Fibroblast of lung (primary cell): ENCODE data around the gene RPL9. TPM values are rescaled to one million over a fixed set of nuclear protein-coding genes. Genes with fewer than 3 reads are reported as not detected.

ENCODE experiments used
- DNase-seq, 2 donors: peaks; one replicate each; pipeline versions ENCODE4 v3.0.0 to v3.0.0-alpha.2; 2010; ENCODE audit warnings: low read depth in 2 of 2
- H2AFZ ChIP-seq: 2 replicates; pipeline ENCODE4 v1.5.1; 2012; ENCODE audit warnings: low read length, control low read depth, inconsistent platforms
- H3K27ac ChIP-seq: 2 replicates; pipeline ENCODE4 v1.5.1; 2011; ENCODE audit warnings: low read length, control low read depth; ENCODE audit not compliant: insufficient read depth
- H3K27me3 ChIP-seq: 2 replicates; pipeline ENCODE4 v1.5.1; 2011; ENCODE audit warnings: mild to moderate bottlenecking, low read length; ENCODE audit not compliant: control insufficient read depth, insufficient read depth
- H3K36me3 ChIP-seq: 2 replicates; pipeline ENCODE4 v1.5.1; 2011; ENCODE audit warnings: low read length; ENCODE audit not compliant: control insufficient read depth, insufficient read depth
- H3K4me1 ChIP-seq: 2 replicates; pipeline ENCODE4 v1.5.1; 2011; ENCODE audit warnings: low read length; ENCODE audit not compliant: control insufficient read depth, insufficient read depth; ENCODE audit errors: extremely low read depth
- H3K4me2 ChIP-seq: 2 replicates; pipeline ENCODE4 v1.5.1; 2011; ENCODE audit warnings: low read length, control low read depth; ENCODE audit not compliant: insufficient read depth; ENCODE audit errors: extremely low read depth
- H3K4me3 ChIP-seq, 4 experiments: fragments of 200-600 bp in 1 of 4; sonication (generic) in 1 of 4; replicated peaks in 1 of 4; 2 replicates each; pipeline ENCODE4 v1.5.1; 2011 to 2016; ENCODE audit warnings: low read length in 4 of 4, low read depth in 3 of 4, mild to moderate bottlenecking in 3 of 4, control low read depth in 2 of 4, inconsistent platforms in 1 of 4, mixed read lengths in 1 of 4; ENCODE audit not compliant: insufficient read depth in 1 of 4; ENCODE audit errors: control extremely low read depth in 1 of 4
- H3K79me2 ChIP-seq: 2 replicates; pipeline ENCODE4 v1.5.1; 2012; ENCODE audit warnings: mild to moderate bottlenecking, low read length, inconsistent platforms; ENCODE audit not compliant: control insufficient read depth, insufficient read depth
- H3K9ac ChIP-seq: 2 replicates; pipeline ENCODE4 v1.5.1; 2011; ENCODE audit warnings: mild to moderate bottlenecking, low read length, control low read depth; ENCODE audit not compliant: insufficient read depth
- H3K9me3 ChIP-seq: 2 replicates; pipeline ENCODE4 v1.5.1; 2012; ENCODE audit warnings: low read depth, low read length; ENCODE audit not compliant: control insufficient read depth, insufficient read depth
- H4K20me1 ChIP-seq: 2 replicates; pipeline ENCODE4 v1.5.1; 2011; ENCODE audit warnings: low read length; ENCODE audit not compliant: control insufficient read depth, insufficient read depth; ENCODE audit errors: extremely low read depth
- EZH2 ChIP-seq: IDR thresholded peaks from 2 replicates; pipeline ENCODE4 v1.5.1; 2012; ENCODE audit warnings: low read length, control low read depth, mild to moderate bottlenecking; ENCODE audit errors: missing control alignments
- polyA plus RNA-seq, 2 donors: library from polyadenylated mRNA; depleted of rRNA in 1 of 2; stranded (reverse) in 1 of 2; unstranded in 1 of 2; fragments of >200 nt; gene quantifications; 2 replicates each; pipeline ENCODE4 v1.2.1, GENCODE V29; 2011 to 2012; ENCODE audit warnings: missing spikeins in 1 of 2
- total RNA-seq: library from RNA; depleted of rRNA; stranded (reverse); fragments of >200 nt; gene quantifications from 2 replicates; pipeline ENCODE4 v1.2.1, GENCODE V29; 2014
- TF ChIP-seq, protein P1 (sequence below), 2 donors: IDR thresholded peaks in 1 of 2; conservative IDR thresholded peaks in 1 of 2; 1 replicate in 1 of 2; 2 replicates in 1 of 2; pipeline ENCODE4 v1.5.1; 2011 to 2012; ENCODE audit warnings: low read length in 2 of 2, control low read depth in 1 of 2, inconsistent platforms in 1 of 2, low read depth in 1 of 2, mild to moderate bottlenecking in 1 of 2

RPL9 gene
- total and polyA plus RNA-seq, 2 donors (not counting 1 experiment from before 2014, with no cell fraction given), result 1,426 to 2,253 TPM

DNA sequence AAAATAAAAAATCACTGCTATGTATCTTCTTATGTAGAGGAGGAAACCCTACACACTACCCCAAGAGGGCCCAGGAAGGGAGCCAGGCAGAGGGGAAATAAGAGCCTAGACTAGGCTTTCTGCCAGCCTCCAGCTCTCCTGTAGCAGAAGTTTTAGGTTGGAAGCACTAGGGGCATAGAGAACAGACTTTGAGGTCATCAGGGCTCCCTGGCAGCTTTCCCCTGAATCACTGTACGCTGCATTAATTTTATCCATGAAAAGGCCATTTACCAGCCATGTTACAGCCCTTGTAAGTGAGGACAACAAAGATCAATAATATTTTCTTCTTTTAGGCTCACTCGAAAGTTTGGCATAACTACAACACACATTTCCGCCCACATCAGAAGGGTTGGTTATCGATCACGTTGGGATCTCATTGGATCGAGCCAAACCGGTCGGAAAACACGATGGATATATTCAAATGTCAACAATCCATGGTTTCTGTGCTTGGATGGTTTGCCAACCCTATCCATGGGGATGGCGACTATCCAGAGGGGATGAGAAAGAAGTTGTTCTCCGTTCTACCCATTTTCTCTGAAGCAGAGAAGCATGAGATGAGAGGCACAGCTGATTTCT is 24.7 kb downstream of the RPL9 start:
- no peaks in the 10 kb centered on the region for H3K4me1 ChIP-seq
- no peak overlapping the region for H3K27ac ChIP-seq
- no peaks in the 10 kb centered on the region for H3K79me2 ChIP-seq
- no peaks in the 10 kb centered on the region for H4K20me1 ChIP-seq
- no peak overlapping the region for H3K4me2 ChIP-seq
- no peak overlapping the region for H3K9ac ChIP-seq
- TF ChIP-seq, protein P1, sequence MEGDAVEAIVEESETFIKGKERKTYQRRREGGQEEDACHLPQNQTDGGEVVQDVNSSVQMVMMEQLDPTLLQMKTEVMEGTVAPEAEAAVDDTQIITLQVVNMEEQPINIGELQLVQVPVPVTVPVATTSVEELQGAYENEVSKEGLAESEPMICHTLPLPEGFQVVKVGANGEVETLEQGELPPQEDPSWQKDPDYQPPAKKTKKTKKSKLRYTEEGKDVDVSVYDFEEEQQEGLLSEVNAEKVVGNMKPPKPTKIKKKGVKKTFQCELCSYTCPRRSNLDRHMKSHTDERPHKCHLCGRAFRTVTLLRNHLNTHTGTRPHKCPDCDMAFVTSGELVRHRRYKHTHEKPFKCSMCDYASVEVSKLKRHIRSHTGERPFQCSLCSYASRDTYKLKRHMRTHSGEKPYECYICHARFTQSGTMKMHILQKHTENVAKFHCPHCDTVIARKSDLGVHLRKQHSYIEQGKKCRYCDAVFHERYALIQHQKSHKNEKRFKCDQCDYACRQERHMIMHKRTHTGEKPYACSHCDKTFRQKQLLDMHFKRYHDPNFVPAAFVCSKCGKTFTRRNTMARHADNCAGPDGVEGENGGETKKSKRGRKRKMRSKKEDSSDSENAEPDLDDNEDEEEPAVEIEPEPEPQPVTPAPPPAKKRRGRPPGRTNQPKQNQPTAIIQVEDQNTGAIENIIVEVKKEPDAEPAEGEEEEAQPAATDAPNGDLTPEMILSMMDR (conservative IDR thresholded peaks at IDR 0.05 in 1 of 2, IDR thresholded peaks at IDR 0.05 in 1 of 2; ENCODE audit: low read depth in 1 of 2, low read length in 2 of 2), result no peak
- no peak for TF ChIP-seq EZH2
- H3K4me3 ChIP-seq, result no peak overlapping the region
- no peaks in the 10 kb centered on the region for H3K9me3 ChIP-seq
- no peaks in the 10 kb centered on the region for H3K36me3 ChIP-seq
- H2AFZ ChIP-seq, result no peak overlapping the region
- no peak for DNase-seq
- peaks cover 3% of the 10 kb centered on the region for H3K27me3 ChIP-seq

DNA sequence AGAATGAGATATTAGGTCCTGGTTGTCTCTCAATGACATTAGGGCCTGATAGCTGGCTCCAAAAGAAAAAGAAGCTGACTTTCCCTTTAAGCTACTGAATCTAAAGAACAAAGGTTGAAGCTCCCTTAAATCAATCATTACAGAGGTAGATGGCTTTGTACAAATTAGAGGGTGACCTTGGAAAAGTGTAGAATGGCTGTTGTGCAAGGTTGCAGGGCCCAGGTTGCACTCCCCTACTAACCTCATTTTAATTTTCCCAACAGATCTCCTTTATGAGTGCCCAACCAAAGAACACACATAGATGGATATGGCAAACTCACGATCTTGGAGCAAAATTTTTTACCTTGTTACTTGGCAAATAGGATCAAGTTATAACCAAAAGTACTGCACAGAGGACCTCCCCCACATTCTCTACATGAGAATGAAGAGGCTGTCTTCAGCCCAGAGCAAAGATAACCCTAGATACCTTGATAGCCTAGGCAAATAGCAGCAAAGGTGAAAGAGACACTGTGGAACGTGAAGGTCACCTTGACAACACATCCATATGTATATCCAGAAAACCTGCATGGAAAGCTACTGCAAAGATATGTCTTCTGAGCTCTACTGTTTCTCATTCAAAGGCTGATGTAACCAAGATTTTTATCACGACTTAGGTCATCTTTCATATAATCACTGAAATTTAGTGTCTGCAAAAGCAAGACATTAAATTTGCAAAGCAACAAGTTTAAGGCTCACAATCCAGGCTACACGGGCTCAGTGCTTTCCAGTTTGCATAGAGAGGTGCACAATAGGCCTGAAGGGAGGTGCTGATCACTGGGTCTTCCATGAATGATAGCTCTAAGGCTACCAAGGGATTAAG is 29.0 kb downstream of the RPL9 start:
- no peak for DNase-seq

DNA sequence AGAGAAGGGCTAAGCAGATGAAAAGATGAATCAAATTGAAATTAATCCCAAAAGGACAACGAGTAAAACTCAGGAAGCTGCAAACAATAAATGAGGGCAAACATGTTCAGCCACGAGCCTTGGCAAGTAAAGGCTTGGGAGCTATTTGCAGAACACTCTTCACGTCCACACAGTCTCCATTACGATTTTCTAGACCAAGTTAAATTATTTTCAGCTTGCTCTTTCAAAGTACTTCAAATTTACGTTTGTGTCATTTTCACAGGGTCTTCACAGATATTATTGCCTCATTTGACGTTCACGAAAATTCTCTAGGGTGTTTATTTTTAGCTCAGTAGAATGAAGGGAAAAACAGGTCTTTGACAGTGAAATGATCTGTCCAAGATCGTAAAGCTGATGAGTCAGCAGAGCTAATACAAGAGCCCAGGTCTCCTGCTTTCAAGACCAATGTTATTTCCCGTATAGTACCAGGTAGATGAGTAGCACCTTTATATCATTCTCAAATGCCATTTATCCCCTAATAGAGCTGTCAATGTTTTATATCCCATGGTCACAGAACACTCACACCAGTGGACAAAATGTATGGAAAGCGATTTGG is 31.1 kb downstream of the RPL9 start:
- Histone ChIP-seq H2AFZ (no peak overlapping the region), H3K4me2 (no peak overlapping the region), H3K27ac (no peak overlapping the region), H3K27me3 (no peaks in the 10 kb centered on the region), H3K4me3 (no peak overlapping the region), H3K4me1 (no peaks in the 10 kb centered on the region), H3K79me2 (no peaks in the 10 kb centered on the region), H3K9me3 (no peaks in the 10 kb centered on the region), H3K36me3 (no peaks in the 10 kb centered on the region), H3K9ac (no peak overlapping the region), H4K20me1 (no peaks in the 10 kb centered on the region)
- TF ChIP-seq, protein P1 (conservative IDR thresholded peaks at IDR 0.05 in 1 of 2, IDR thresholded peaks at IDR 0.05 in 1 of 2; ENCODE audit: low read depth in 1 of 2, low read length in 2 of 2), result no peak
- no peak for TF ChIP-seq EZH2
- DNase-seq, result no peak

More for the DNA sequence above, 29.0 kb downstream of the RPL9 start:
- Histone ChIP-seq H3K9me3 (no peaks in the 10 kb centered on the region), H4K20me1 (no peaks in the 10 kb centered on the region), H2AFZ (no peak overlapping the region), H3K9ac (no peak overlapping the region), H3K27me3 (no peaks in the 10 kb centered on the region), H3K27ac (no peak overlapping the region), H3K4me3 (no peak overlapping the region), H3K4me2 (no peak overlapping the region), H3K36me3 (no peaks in the 10 kb centered on the region), H3K79me2 (no peaks in the 10 kb centered on the region), H3K4me1 (no peaks in the 10 kb centered on the region)
- TF ChIP-seq, protein P1 (conservative IDR thresholded peaks at IDR 0.05 in 1 of 2, IDR thresholded peaks at IDR 0.05 in 1 of 2; ENCODE audit: low read depth in 1 of 2, low read length in 2 of 2), result no peak
- no peak for TF ChIP-seq EZH2
